HepG2 (cell line): ENCODE results near the gene ZSCAN26. TPM values are rescaled to one million over a fixed set of nuclear protein-coding genes. Genes with fewer than 3 reads are reported as not detected.

Experiments
- CBX2 ChIP-seq, 2 experiments: fragments of 200-600 bp in 1 of 2; sonication (generic); formaldehyde crosslinking in 1 of 2; IDR thresholded peaks; 2 replicates each; pipeline versions ENCODE4 v1.7.0 to v1.8.1; 2018 to 2022; ENCODE audit warnings: low read depth in 2 of 2, low read length in 1 of 2, mild to moderate bottlenecking in 1 of 2, missing genetic modification reagents in 1 of 2
- CCAR2 ChIP-seq: fragments of 200-400 bp; formaldehyde crosslinking; optimal IDR thresholded peaks from 2 replicates; pipeline ENCODE3; 2018; ENCODE audit warnings: low read depth, mild to moderate bottlenecking, low read length, moderate library complexity
- CEBPB ChIP-seq: IDR thresholded peaks from 2 replicates; pipeline ENCODE4 v1.6.1; 2011; ENCODE audit warnings: low read depth, low read length, improper control_type of control experiment, borderline replicate concordance
- CENPX ChIP-seq: sonication (generic); formaldehyde crosslinking; IDR thresholded peaks from 2 replicates; pipeline ENCODE4 v1.9.0; 2021; ENCODE audit warnings: mild to moderate bottlenecking, missing genetic modification reagents, moderate library complexity
- DDIT3 ChIP-seq: sonication (generic); formaldehyde crosslinking; IDR thresholded peaks from 2 replicates; pipeline ENCODE4 v1.4.0; 2020; ENCODE audit warnings: mild to moderate bottlenecking, missing genetic modification reagents
- FOXP1 ChIP-seq, 2 experiments: fragments of 450-650 bp in 1 of 2; IDR thresholded peaks; 2 replicates each; pipeline ENCODE4 v1.6.1; 2017 to 2018; ENCODE audit warnings: antibody characterized with exemption in 1 of 2
- HNRNPH1 ChIP-seq: fragments of 200-400 bp; formaldehyde crosslinking; optimal IDR thresholded peaks from 2 replicates; pipeline ENCODE3; 2017; ENCODE audit warnings: mild to moderate bottlenecking, low read depth, low read length
- JUN ChIP-seq: sonication (generic); formaldehyde crosslinking; IDR thresholded peaks from 2 replicates; pipeline ENCODE4 v1.4.0; 2020; ENCODE audit warnings: mild to moderate bottlenecking, missing genetic modification reagents
- KDM6A ChIP-seq: IDR thresholded peaks from 2 replicates; pipeline ENCODE4 v1.6.1; 2016; ENCODE audit warnings: low read depth
- MIER2 ChIP-seq: IDR thresholded peaks from 2 replicates; pipeline ENCODE4 v1.6.1; 2016; ENCODE audit warnings: missing biosample characterization, missing genetic modification reagents
- RBAK ChIP-seq: sonication (generic); formaldehyde crosslinking; IDR thresholded peaks from 2 replicates; pipeline ENCODE4 v1.5.1; 2020; ENCODE audit warnings: mild to moderate bottlenecking, missing genetic modification reagents
- SCMH1 ChIP-seq: sonication (generic); formaldehyde crosslinking; IDR thresholded peaks from 2 replicates; pipeline ENCODE4 v1.9.0; 2021; ENCODE audit warnings: missing genetic modification reagents, mild to moderate bottlenecking, borderline replicate concordance
- SIX4 ChIP-seq: sonication (generic); formaldehyde crosslinking; IDR thresholded peaks from 2 replicates; pipeline ENCODE4 v1.4.0; 2020; ENCODE audit warnings: missing genetic modification reagents
- SMAD3 ChIP-seq: sonication (generic); formaldehyde crosslinking; IDR thresholded peaks from 2 replicates; pipeline ENCODE4 v1.4.0; 2020; ENCODE audit warnings: missing genetic modification reagents
- TRIM24 ChIP-seq: sonication (generic); formaldehyde crosslinking; IDR thresholded peaks from 2 replicates; pipeline ENCODE4 v1.8.0; 2022; ENCODE audit warnings: mild to moderate bottlenecking, missing genetic modification reagents
- ZBTB3 ChIP-seq: sonication (generic); formaldehyde crosslinking; IDR thresholded peaks from 2 replicates; pipeline ENCODE4 v1.4.0; 2020; ENCODE audit warnings: low read depth, mild to moderate bottlenecking, moderate library complexity, missing genetic modification reagents, borderline replicate concordance
- ZFP1 ChIP-seq: IDR thresholded peaks from 2 replicates; pipeline ENCODE4 v1.6.1; 2016
- ZFP36L1 ChIP-seq: sonication (generic); formaldehyde crosslinking; IDR thresholded peaks from 2 replicates; pipeline ENCODE4 v1.8.0; 2022; ENCODE audit warnings: mild to moderate bottlenecking, missing genetic modification reagents, moderate library complexity
- ZNF142 ChIP-seq: sonication (generic); formaldehyde crosslinking; IDR thresholded peaks from 2 replicates; pipeline ENCODE4 v1.4.0; 2020; ENCODE audit warnings: missing genetic modification reagents
- ZNF296 ChIP-seq: sonication (generic); formaldehyde crosslinking; conservative IDR thresholded peaks from 2 replicates; pipeline ENCODE4 v1.5.0; 2020; ENCODE audit warnings: mild to moderate bottlenecking, missing genetic modification reagents
- ZNF333 ChIP-seq: sonication (generic); formaldehyde crosslinking; IDR thresholded peaks from 2 replicates; pipeline ENCODE4 v1.4.0; 2020; ENCODE audit warnings: mild to moderate bottlenecking, missing genetic modification reagents, borderline replicate concordance
- ZNF552 ChIP-seq: sonication (generic); formaldehyde crosslinking; IDR thresholded peaks from 2 replicates; pipeline ENCODE4 v1.9.0; 2022; ENCODE audit warnings: missing genetic modification reagents, mild to moderate bottlenecking, borderline replicate concordance
- ZNF670 ChIP-seq: sonication (generic); formaldehyde crosslinking; IDR thresholded peaks from 2 replicates; pipeline ENCODE4 v1.8.0; 2022; ENCODE audit warnings: mild to moderate bottlenecking, missing genetic modification reagents, borderline replicate concordance
- ZNF83 ChIP-seq: sonication (generic); formaldehyde crosslinking; IDR thresholded peaks from 2 replicates; pipeline ENCODE4 v1.4.0; 2020; ENCODE audit warnings: missing genetic modification reagents, mild to moderate bottlenecking, borderline replicate concordance
- polyA plus RNA-seq, 8 experiments: library from polyadenylated mRNA; depleted of rRNA in 3 of 8; stranded (reverse) in 7 of 8; unstranded in 1 of 8; fragments of >200 nt; fragmentation: Illumina TruSeq in 4 of 8; extraction: Trizol in 4 of 8; gene quantifications; 2 replicates each; pipeline versions ENCODE4 v1.2.1 to v1.2.3, GENCODE V29; 2011 to 2016; ENCODE audit warnings: low read depth in 4 of 8, missing spikeins in 1 of 8, mixed read lengths in 1 of 8; ENCODE audit not compliant: insufficient read depth in 1 of 8
- total RNA-seq, 5 experiments: library from RNA; depleted of rRNA; stranded (reverse); fragments of >200 nt; fragmentation: Illumina TruSeq; extraction: Trizol; gene quantifications; 2 replicates each; pipeline ENCODE4 v1.2.3, GENCODE V29; 2016; ENCODE audit warnings: low read depth in 1 of 5

Gene ZSCAN26
- total and polyA plus RNA-seq, 2 of the 13 experiments (the other 11 are each of a cell fraction or from before 2014, with no cell fraction given), result 12.0 to 15.6 TPM

DNA sequence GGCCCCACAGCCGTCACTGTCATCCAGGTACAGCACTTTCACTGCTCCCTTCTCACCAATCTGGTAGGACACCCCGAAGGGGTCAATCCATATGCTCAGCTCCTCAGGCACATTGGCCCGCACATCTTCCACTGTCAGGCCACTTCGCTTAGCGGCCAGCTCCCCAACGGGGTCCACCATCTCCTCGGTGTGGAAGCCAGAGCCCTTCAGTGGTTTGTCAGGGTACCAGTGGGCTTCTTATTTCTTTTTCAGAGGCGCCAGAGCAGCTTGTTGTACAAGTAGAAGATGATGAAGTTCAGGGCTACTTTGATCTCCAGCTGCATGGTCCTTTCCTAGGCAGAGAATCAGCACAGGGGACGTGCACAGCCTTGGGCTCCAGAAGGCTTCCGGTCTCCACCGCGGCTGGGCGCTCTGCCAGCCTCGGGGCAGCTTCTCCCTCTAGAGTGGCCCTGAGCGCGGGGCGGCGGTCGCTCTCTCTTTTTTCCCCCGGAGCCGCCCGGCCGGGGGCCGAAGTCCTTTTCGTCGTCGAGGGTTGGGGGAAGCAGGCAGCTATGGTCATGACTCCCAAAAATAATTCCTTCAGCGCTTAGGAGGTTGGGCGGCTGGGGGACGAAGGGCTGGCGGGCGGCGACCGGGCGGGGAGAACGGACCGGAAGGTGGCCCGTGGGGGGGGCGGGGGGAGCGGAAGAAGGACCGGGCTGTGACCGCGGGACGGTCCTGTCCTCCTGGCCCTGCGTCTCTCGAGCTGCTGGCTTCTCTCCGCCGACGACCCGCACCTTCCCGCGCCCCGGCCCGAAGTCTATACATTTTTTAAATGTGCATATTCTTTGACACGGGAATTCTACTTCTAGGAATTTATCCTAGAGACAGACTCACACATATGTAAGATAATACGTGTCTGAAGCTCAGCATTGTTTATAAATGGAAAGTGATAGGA is 48.4 kb upstream of the ZSCAN26 start (continued):
- no peak for TF ChIP-seq RBAK
- TF ChIP-seq MIER2 (CRISPR knock-in tag), result no peak
- TF ChIP-seq HNRNPH1, result no peak
- 0 out of 2 replicates have a peak, but pooled peaks have one; percentile 45 for TF ChIP-seq ZNF552 (CRISPR knock-in tag)
- TF ChIP-seq DDIT3 (CRISPR knock-in tag), result no peak
- no peak; the same call in 1 of the 2 replicates for TF ChIP-seq JUN
- TF ChIP-seq KDM6A, result no peak
- no peak for TF ChIP-seq ZFP1 (CRISPR knock-in tag)
- peak; percentile 75; the same call in 1 of the 2 replicates for TF ChIP-seq ZNF670 (CRISPR knock-in tag)
- no peak for TF ChIP-seq SCMH1 (CRISPR knock-in tag)
- TF ChIP-seq CCAR2, result no peak
- TF ChIP-seq CENPX, result no peak
- TF ChIP-seq TRIM24 (CRISPR knock-in tag), result no peak
- TF ChIP-seq ZBTB3 (CRISPR knock-in tag), result 0 out of 2 replicates have a peak, but pooled peaks have one; percentile 54
- peak; percentile 88; the same call in 1 of the 2 replicates for TF ChIP-seq ZNF142 (CRISPR knock-in tag)
- no peak for TF ChIP-seq SIX4 (CRISPR knock-in tag)
- no peak; the same call in 1 of the 2 replicates for TF ChIP-seq CBX2 (IDR thresholded peaks at IDR 0.05; ENCODE audit: low read depth, low read length)
- no peak for TF ChIP-seq CBX2 (CRISPR knock-in tag; IDR thresholded peaks at IDR 0.05; ENCODE audit: low read depth)
- TF ChIP-seq ZNF333 (CRISPR knock-in tag), result no peak
- TF ChIP-seq ZFP36L1, result peak; percentile 70; the same call in 1 of the 2 replicates
- TF ChIP-seq FOXP1 (IDR thresholded peaks at IDR 0.05), result no peak
- no peak for TF ChIP-seq FOXP1 (CRISPR knock-in tag; IDR thresholded peaks at IDR 0.05)
- TF ChIP-seq ZNF296 (CRISPR knock-in tag), result 0 out of 2 replicates have a peak, but pooled peaks have one; percentile 52
- TF ChIP-seq CEBPB, result no peak
- TF ChIP-seq ZNF83 (CRISPR knock-in tag), result no peak
- no peak for TF ChIP-seq SMAD3 (CRISPR knock-in tag)
